GM18502 (cell line): Measurements from ENCODE around the gene SOX6.

Experiments
- ATAC-seq: cut with Tn5 transposase; IDR thresholded peaks from one replicate; pipeline ENCODE4 v1.9.1; 2021; ENCODE audit warnings: mild to moderate bottlenecking; ENCODE audit not compliant: unreplicated experiment, poor library complexity

The SOX6 gene

GRCh38 chr11:16216831-16217230 is 139.5 kb downstream of the SOX6 start:
- no peak for ATAC-seq

DNA sequence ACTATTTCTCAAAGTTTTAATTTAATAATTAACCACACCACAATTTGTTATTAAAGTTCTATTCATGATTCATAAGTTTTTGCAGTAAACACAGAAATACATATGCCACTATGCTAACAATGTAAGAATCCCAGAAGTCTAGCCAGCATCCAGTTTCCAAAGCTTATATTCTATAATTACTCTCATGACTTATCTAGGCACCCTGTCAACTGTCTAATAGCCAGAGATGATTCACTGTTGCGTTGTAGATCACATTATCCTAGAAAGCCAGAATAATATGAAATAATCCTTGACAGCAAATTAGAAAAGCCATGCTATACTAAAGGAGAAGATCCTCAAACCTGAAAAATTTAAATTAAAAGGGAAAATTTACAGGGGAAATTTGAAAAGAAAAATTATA is 141.0 kb downstream of the SOX6 start:
- ATAC-seq, result no peak

DNA sequence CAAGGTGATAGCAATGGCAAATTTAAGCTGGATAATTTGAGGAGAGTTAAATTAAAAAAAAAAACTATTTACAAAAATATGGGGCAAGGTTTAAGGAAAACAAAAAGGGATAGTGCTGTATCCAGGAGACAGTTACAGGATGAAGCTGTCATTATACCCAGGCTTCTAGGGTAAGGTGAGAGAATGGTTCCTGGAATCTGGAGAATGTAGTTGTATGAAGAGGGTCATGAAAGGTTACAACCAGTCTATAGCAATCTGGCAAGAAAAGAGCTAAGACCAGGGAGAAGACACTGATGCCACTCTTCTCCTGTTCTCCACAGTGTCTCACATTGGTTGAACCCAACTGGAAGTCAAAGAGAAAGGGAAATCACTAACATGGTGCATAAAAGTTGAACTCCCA is 144.9 kb downstream of the SOX6 start:
- no peak for ATAC-seq

GRCh38 chr11:16204261-16204660 is 152.1 kb downstream of the SOX6 start:
- ATAC-seq, result no peak

DNA sequence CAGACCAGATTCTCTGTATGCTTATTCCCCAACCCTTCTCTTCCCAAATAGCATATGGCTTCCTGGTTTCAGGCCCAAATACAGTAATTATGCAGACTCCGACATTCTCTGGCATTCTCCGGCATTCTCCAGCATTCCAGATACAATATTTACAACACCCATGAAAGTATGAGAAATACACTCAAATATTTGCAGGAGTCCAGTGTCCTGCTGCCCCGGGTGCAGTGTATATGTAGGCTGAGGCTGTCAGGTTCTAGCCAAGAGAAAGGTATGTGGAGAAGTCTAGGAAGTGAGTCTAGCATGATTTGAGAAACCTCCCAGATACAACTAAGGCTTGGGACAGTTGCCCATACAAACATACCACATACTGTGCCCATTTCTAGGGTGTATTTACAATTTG is 160.7 kb downstream of the SOX6 start:
- ATAC-seq, result no peak

DNA sequence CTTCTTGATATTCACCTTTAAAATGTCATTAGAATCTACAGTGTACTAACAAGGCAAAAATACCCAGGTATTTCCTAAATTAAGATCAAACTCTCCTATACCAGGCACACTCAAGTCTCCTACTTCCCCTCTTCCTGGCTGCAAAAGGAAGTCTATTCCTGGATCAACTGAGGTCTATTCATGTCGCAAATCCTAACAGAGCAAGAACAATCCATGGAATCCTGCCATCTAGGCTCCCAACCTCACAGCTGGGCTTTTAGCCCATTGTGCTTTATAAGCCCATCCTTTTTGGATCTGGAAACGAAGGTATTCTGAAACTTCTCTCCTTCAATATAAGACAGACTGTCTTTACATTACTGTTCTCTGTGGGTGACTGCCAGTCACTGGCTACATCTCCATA is 161.8 kb downstream of the SOX6 start:
- no peak for ATAC-seq

DNA sequence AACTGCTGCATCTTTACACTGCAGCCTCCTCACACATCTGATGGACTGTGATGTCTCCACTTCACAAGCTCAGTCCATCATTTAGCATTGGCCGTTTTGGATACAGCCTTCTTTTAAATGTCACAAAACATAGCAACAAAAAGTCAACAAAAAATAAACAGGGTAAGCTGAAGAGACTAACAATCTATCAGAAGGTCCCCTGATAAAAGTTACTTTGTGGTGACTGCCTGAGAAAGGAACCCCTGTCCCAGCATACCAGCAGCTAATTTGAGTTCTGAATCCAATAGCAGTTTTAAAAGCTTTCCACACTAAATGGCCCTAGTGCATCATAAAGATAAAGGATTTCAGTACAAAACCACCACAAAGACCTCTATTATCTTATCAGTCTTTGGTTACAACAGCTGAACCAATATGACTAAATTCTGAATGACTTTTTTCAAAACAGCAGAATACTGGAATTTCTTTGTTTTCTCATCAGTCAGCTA is 162.4 kb downstream of the SOX6 start:
- ATAC-seq, result no peak

- ATAC-seq, result no peak
These were observed 164.5 kb downstream of the SOX6 start for GRCh38 chr11:16191868-16192240.

- ATAC-seq, result no peak
These were observed 165.0 kb downstream of the SOX6 start for GRCh38 chr11:16191212-16191867.

DNA sequence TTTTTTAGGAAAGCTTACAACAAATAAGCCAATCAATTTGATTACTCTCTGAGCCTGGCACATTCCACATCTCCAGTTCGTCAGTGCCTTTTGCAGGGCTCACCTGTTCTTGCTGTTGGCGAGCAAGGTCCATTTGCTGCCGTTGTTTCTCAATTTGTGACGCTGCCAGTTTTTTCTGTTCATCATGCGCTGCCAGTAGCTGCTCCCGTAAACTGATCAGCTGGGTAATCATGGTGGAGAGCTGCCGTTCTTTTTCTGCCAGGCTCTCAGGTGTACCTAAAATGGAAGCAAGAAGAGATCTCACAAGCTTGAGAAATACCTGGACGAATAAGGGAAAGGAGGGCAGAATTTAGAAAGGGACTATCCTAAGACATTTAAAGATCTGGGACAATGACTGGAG is 169.7 kb downstream of the SOX6 start:
- no peak for ATAC-seq

DNA sequence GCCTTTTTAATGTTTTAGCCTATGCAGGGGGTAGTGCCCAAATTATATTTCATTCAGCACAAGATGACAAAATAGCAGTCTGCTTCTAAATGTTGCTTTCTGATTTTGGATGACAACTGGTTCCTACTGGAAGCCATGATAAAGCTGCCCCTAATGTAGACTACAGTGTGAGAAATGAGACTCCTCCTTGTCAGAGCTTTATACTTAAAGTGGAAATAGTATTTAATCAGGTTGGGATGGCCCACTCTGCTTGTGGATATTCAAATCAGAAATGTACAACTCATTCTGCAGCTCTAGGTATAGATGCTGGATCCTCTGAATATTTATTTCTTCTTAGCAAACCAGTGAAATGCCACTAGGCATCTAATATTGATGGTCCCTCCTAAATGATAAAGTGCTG is 171.3 kb downstream of the SOX6 start:
- ATAC-seq, result no peak

DNA sequence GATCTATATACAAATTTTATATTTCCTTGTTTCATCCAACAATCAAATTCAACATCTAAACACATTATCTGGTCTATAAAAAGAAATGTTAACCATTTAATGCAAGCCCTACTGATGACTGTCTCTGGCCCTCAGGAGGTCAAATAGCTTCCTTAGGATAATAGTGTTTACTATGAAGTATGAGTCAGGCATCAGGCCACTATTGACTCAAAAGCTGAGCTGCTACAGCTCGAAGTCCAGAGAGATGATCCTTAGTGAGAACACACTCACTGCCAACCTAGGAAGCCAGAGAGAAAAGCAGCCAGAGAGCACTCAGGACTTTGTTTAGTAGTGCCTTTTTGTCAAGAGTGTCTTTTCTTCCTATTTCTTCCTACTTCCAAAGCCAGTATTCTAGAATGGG is 171.8 kb downstream of the SOX6 start:
- ATAC-seq, result no peak

- no peak for ATAC-seq
These were observed 173.8 kb downstream of the SOX6 start for GRCh38 chr11:16182553-16182952.

GRCh38 chr11:16180868-16181267 is 175.5 kb downstream of the SOX6 start:
- ATAC-seq, result no peak

DNA sequence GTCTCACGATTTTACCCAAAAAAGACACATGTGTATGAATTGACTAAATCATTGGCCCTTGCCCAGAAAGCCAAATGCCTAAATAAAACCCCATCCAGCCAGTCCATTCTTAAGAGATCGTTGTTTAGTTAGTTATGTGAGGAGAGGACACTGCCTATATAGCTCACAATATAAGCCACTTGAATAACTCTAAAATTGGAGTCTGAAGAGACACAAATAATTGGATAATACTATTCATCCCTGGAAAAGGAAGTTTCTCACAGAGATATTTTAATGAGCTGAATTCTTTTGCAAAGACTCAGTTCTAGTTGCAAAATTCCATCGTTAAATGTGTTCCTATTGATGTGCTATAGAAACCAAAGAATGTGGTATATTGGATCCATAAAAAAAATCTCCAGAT is 176.7 kb downstream of the SOX6 start:
- ATAC-seq, result no peak

DNA sequence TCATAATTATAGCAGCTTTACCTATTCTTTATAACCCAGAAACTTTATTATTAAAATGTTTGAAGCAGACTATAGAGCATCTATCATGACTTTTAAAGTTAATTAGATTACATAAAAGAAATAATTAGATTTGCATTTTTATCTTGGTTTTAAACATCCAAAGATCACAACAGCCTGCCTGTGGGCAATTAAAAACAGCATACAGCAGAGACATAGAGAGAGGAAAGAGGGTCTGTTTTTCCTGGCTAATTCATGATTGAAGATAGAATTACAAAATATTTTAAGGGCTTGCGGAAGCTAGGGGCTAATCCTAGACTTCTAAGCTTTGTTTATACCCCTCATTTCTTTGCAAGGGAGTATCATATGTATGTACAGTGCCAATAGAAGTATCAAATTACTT is 178.1 kb downstream of the SOX6 start:
- ATAC-seq, result no peak

GRCh38 chr11:16177688-16178087 is 178.7 kb downstream of the SOX6 start:
- no peak for ATAC-seq

DNA sequence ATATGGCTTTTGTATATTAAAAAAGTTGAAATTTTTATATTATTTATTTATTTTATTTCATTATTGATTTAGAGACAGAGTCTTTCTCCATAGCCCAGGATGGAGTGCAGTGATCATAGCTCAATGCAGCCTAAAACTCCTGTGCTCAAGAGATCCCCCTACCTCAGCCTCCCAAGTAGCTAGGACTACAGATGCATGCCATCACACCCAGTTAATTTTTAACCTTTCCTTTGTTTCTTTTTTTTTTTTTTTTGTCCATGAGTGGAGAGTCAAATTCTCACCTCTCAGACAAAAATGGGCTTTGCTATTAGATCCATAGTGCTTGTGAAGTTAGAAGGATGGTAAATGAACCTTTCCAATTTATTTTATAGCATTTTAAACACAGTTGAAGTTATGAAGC is 182.5 kb downstream of the SOX6 start:
- no peak for ATAC-seq

- ATAC-seq, result no peak
These were observed 184.5 kb downstream of the SOX6 start for GRCh38 chr11:16171882-16172281.

GRCh38 chr11:16169956-16170847 is 186.1 kb downstream of the SOX6 start:
- ATAC-seq, result no peak

- no peak for ATAC-seq
These were observed 186.8 kb downstream of the SOX6 start for GRCh38 chr11:16169541-16169940.
